HG03064 (cell line): ENCODE measurements around the gene SZRD1.
"Not testable (repeated sequence)": the region's sequence is repeated elsewhere in the genome, so short reads cannot be mapped to it uniquely, and the experiment has no call there.

Source experiments
- ATAC-seq: cut with Tn5 transposase; IDR thresholded peaks from one replicate; pipeline ENCODE4 v1.9.1; 2021; ENCODE audit warnings: low read depth; ENCODE audit not compliant: unreplicated experiment

SZRD1 gene

GRCh38 chr1:16366722-16367257 lies at the start of gene SZRD1:
TSS of gene SZRD1 (plus strand) at chr1:16367242. CDS start at chr1:16367258, 16 bp downstream.
- peak; percentile 66 for ATAC-seq

- ATAC-seq = no peak
Measured at GRCh38 chr1:16318555-16318954, 48.5 kb upstream of the SZRD1 start.

- no peak for ATAC-seq
Measured at GRCh38 chr1:16321176-16321867, 45.7 kb upstream of the SZRD1 start.

- no peak for ATAC-seq
Measured at GRCh38 chr1:16324456-16324890, 42.6 kb upstream of the SZRD1 start.

GRCh38 chr1:16326833-16327404 lies 40.1 kb upstream of the SZRD1 start:
- no peak for ATAC-seq

GRCh38 chr1:16334655-16335340 lies 32.2 kb upstream of the SZRD1 start:
- no peak for ATAC-seq

GRCh38 chr1:16338961-16339360 lies 28.1 kb upstream of the SZRD1 start:
- no peak for ATAC-seq

- no peak for ATAC-seq
Measured at GRCh38 chr1:16340673-16341072, 26.4 kb upstream of the SZRD1 start.

- ATAC-seq = no peak
Measured at GRCh38 chr1:16342331-16343062, 24.5 kb upstream of the SZRD1 start.

GRCh38 chr1:16343276-16343675 lies 23.8 kb upstream of the SZRD1 start:
- ATAC-seq = not testable (repeated sequence)

- no peak for ATAC-seq
Measured at GRCh38 chr1:16348414-16349182, 18.4 kb upstream of the SZRD1 start.

GRCh38 chr1:16349847-16350406 lies 17.1 kb upstream of the SZRD1 start:
- no peak for ATAC-seq

- no peak for ATAC-seq
Measured at GRCh38 chr1:16351456-16351993, 15.5 kb upstream of the SZRD1 start.

- peak; percentile 79 for ATAC-seq
Measured at GRCh38 chr1:16351994-16352841, 14.8 kb upstream of the SZRD1 start, which contains the start of gene FBXO42. TSS of gene FBXO42 (minus strand) at chr1:16352480. CDS start at chr1:16315418, 37,062 bp downstream.

- peak; percentile 5 for ATAC-seq
Measured at GRCh38 chr1:16352842-16353535, 14.1 kb upstream of the SZRD1 start.

GRCh38 chr1:16354619-16355018 lies 12.4 kb upstream of the SZRD1 start:
- no peak for ATAC-seq

GRCh38 chr1:16356867-16357266 lies 10.2 kb upstream of the SZRD1 start:
- no peak for ATAC-seq

- not testable (repeated sequence) for ATAC-seq
Measured at GRCh38 chr1:16365146-16365498, 1.9 kb upstream of the SZRD1 start.
